GM21723 (cell line): ENCODE results near the gene SLC38A2.
"Not testable (repeated sequence)": the region's sequence is repeated elsewhere in the genome, so short reads cannot be mapped to it uniquely, and the experiment has no call there.

Experiments used
- ATAC-seq: cut with Tn5 transposase; IDR thresholded peaks from one replicate; pipeline ENCODE4 v1.9.1; 2021; ENCODE audit warnings: mild to moderate bottlenecking, moderate library complexity; ENCODE audit not compliant: unreplicated experiment

The SLC38A2 gene

GRCh38 chr12:46332260-46332659 is 40.3 kb downstream of the SLC38A2 start:
- ATAC-seq: no peak

DNA sequence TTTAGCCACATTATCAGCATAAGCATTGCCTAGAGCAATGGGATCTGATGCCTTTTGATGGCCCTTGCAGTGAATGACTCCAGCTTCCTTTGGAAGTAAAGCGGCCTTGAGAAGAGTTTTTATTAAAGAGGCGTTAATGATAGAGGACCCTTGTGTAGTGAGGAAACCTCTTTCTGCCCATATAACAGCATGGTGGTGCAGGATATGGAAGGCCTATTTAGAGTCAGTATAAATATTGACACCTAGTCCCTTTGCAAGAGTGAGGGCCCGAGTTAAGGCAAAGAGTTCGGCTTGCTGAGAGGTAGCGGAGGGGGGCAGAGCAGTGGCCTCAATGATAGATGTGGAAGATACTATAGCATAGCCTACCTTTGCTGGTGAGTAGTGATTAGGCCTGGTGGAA is 47.5 kb downstream of the SLC38A2 start:
- not testable (repeated sequence) for ATAC-seq

GRCh38 chr12:46320731-46321130 is 51.8 kb downstream of the SLC38A2 start:
- ATAC-seq: no peak

GRCh38 chr12:46318037-46318436 is 54.5 kb downstream of the SLC38A2 start:
- no peak for ATAC-seq
